CD4-positive, alpha-beta T cell treated with Interleukin-1 beta for 1 hour (primary cell): Measurements from ENCODE around the gene AJAP1.

Source experiments
- DNase-seq, 2 donors: peaks; one replicate each; pipeline ENCODE4 v3.0.0-alpha.2; 2020 to 2022

The AJAP1 gene

DNA sequence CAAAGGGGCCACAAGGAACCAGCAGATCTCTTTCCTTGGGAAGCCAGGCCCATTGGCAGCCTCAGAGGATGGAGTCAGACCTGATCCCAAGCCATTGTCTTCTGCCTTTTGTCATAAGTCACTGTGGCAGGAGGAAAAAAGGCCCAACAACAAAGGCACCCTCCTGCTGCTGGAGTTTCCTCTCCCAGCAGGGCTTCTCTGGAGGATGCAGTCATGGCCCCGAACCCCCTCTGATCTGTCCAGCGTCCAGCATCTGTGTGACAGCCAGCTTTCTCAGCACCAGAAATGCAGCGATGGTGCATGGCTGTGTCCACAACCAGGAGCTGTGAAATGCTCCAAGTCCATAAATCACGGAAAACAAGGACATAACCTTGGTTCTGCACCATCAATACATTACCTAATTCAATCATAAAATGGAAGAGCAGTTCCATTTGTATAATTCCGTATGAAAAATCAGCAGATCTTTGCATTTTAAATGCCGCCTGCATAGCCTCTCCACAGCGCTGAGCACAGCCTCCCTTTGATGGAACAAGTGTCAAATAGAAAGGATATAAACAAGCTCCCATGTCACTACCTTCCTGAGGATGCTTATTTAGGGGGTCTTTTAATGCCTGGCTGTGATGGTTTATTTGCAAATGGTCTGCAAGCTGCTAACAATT is 30.6 kb downstream of the AJAP1 start:
- no peak for DNase-seq

DNA sequence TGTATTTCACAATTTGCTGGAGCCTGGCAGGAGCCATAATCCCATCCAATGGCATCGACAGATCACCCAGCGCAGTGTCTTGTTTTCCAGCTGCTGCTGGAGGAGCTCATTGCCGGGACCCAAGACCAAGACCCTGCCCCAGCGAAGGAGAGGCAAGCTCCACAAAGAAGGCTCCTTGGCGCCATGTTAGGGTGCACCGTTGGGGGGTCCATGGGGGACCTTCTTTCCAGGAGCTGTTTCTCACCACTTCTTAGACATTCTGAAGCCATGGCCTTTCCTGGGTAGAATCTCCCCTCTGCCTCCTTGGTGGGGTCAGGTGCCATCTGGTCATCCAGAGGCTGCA is 31.1 kb downstream of the AJAP1 start:
- DNase-seq, result no peak

DNA sequence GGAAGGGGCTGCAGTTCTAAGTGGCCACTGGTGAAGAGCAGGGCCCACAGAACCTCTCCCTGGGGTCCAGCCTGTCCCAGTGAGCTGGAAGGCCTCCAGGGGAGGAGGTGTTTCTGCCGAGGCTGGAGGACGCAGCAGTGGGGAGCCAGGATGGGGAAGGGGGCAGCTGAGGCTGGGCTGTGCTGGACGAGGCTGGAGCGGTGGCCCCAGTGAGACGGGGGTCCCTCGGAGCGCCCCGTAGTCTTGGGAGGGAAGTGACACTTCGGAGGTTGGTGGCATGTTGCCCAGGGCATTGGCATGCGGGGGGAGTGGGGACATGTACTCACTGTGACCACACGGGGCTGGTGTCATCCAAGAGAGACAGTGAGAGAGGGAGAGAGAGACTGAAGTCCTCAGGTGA is 33.5 kb downstream of the AJAP1 start:
- no peak for DNase-seq

DNA sequence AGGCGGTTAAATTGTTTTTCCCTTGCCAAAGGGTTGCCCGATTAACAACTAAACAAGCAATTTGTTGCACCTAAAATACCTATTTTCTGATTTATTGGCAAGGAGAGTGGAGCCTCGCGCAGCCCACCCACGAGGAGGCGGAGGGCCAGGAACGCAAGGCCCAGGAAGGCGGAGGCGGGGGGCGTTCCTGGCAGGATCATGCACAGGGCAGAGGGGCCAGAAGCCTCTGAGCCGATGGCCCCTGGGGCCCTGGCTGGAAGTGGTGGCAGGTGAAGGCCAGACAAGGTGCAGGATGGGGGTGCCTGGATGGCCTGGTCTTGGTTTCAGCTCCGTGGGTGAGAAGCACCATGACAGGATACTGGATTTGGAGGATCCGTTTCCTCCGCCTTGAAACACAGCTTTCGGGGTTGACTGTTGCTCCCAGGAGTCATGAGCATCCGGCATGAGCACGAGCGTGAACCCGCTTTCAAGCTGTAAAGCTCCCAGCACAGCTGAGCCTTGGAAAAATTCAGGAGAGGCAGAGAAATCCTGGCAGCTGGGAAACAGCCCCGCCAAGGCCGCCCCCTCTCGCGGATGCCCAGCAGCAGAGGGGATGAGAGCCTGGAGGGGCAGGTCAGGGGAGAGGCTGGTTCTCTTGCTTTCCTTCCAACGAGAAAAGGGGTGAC is 35.0 kb downstream of the AJAP1 start:
- DNase-seq, result no peak

DNA sequence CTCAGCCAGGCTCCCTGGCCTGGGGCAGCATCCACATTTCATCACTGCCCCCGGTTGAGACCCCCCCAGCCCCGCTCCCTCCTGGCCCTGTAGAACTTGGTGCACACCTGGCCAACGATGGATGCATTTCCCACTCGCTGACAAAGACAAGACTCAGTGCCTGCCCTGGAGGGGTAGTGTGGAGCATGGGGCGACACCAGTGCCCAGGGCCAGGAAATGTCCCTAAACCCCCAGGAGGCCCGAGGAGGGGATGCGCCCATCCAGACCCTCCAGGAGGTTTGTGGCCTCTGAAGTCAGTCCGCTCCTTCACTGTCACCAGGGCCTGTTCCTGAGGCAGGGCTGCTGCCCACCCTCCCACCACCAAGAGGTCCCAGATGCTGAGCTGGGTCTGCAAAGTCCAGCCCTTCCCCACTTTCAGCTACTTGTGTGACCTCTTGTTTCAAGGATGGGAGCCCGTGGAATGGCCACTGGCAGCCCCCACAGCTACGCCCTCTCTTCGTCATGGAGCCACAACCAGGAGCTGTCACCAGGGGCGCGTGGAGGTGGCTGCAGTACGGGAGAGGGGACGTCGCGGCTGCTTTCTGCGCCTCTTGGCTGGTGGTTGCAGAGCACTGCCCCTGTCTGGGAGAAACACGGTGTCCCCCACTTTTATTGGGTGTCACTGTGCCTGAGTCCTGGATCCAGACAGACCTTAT is 35.7 kb downstream of the AJAP1 start:
- DNase-seq, result no peak

DNA sequence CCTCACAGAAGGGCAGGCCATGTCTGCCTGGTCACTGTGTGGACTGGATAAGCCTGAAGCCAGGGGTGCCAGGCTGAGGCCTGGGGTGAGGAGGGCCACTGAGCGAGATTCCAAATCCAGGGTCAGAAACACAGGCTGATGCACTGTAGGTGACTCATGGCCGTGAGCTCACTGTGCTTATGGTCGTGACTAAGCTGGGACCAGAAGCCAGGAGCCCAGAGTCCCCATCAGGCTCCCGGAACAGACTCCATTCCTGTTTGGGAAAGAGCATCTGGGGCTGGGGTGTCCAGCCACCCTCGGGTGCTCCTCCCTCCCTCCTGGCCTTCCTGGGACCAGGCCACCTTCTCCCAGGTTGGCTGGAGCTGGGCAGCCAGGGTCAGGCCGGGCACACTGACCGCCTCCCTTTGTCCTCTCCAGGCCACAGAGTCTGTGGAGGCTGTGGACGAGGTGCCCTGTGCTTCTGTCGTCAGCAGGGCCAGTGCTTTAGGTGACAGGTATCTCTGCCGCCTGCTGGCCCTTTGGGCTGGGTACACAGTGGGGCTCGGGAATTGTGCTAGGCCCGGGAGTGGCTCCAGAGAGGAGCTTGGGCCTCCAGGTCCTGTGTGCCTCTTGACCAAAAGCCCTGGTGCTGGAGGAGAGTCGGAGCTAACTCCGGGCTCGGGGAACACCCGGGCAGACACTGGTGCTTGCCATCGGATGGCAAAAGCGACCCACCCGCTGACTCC is 36.7 kb downstream of the AJAP1 start:
- DNase-seq, result no peak

DNA sequence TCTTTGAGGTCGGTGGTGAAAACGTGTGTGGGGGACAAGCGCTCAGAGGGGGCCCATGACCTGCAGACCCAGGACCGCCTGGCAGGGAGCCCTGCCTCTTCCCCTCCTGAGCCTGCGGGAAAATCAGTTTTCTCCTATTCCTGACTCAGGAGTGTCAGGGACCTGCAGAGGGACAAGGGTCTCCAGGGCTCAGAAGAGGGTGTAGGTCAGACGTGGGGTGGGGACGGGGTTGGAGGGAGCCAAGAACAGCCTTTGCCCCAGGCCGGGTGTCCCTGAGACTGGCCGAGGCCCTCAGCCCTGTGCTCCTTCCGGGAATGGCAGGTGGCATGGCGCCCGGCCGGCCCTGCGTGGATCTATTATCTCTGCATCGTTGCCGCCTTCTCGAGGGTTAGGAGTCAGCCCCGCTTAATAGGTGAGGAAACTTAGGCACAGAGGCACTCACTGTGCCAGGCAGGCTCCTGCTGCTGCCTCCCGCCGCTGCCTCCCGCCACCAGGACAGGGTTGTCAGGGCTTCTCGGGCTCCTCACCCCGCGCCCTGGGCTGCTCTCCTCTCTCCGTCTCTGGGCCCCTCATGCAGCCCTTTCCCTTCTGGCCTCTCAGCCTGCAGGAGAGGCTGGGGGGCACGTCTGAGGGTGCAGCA is 37.5 kb downstream of the AJAP1 start:
- no peak for DNase-seq

DNA sequence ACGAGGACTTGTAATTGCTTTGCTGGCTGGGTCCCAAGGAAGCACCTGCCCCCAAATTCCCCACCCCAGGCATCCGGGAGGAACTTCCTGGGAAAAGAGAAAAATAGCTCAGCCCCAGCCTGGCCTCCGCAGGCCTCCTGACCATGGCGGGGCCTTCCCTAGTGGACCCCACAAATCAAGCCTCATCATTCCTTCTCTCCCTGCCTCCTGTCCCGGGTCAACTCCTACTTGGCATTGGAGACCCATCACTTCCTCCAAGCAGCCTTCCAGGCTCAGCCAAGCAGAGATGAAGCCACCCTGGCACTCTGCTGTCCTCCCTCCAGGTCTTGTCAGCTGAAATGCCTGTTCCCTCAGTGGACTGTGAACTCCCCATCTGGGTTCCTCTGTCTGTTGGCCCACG is 38.0 kb downstream of the AJAP1 start:
- no peak for DNase-seq

DNA sequence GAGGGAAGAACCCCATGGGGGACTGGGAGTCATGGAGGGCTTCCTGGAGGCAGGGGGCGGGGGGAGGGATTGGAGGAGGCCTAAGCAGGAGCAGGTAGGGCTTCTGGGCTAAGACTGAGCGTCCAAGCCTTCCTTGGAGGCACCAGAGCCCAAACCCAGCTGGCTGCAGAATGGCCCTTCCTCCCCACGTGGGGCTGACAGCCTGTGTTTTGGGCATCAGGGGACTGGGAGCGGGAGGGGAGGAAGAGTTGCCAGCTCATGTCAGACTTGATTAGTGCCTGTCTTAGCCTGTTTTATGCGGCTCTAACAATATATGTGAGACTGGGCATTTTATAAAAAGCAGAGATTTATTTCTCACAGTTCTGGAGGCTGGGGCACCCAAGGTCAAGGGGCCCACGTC is 38.9 kb downstream of the AJAP1 start:
- no peak for DNase-seq

DNA sequence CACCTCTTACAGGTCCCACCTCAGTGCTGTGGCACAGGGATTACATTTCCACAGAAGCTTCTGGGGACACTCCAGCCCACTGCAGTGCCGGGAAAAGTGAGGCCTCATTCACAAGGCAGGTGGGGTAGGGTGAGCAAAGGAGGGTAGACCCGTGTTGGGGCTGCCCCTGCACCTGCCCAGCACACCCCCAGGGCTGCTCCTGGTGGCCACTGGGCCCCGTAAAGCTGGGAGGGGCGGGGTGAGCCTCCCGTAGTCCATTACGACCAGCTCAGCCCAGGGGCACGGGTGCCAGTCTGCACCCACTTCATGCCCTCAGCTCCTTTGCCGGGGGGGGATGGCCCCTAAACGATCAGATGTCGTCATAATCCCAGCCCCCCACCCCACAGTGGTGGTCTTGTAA is 39.5 kb downstream of the AJAP1 start:
- DNase-seq, result no peak

DNA sequence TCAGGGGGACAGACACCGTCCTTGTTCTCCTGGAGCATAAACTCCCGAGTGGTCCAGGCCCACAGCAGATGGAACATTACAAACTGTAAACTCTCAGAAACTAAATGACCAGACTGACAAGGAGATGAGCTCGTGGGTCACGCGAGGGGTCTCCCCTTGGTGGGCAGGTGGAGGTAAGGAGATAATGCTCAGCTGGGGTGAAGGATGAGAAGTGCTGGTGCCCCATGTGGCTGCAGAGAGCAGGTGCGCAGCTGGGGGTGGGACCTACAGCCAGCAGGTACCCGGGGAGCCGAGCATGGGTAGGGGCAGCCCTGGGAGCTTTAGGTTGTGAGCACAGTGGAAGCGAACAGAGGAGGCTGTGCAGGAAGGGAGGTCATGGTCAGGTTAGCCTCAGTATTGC is 40.1 kb downstream of the AJAP1 start:
- no peak for DNase-seq

DNA sequence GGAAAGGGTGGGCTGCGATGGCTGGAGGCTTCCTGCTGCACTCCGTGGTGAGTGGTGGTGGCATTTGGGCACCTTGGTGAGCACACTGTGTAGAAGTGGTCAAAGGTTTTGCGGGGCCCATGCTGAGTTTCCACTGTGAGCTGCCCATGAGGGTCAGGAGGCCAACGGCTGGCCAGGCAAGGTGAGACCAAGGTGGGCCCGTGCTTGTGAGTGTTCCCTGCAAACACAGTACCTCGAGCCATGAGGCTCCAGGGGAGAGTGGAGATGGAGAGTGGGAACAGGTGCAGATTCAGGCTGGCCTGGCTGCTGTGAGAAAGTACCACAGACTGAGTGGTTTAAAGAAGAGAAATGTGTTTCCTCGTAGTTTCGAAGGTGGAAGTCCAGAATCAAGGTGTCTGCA is 40.8 kb downstream of the AJAP1 start:
- DNase-seq, result no peak

DNA sequence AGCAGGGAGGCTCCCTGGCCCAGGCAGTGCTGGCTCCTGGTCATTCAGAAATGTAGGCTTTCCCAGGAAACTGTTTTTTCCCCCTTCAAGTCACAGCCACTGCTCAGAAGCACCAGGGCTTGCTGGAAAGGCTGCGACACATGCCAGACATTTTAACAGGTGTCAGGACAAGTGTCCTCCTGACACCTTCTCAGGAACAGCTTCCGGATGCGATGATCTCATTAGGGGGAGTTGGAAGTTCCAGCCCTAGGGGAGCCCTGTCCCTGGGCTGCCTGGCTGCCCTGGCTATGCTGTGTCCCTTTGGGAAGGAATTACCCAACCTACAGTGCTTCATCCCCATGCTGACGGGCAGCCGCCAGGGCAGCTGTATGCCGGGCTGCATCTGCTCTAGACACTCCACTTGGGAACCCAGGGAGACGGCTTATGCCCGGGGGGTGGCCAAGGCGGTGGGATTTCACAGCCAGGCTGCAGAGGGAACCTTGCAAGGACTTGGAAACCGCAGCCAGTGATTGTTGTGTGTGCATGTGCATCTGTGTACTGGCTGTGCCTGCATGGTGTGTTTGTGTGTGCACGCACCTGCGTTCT is 41.8 kb downstream of the AJAP1 start:
- no peak for DNase-seq

DNA sequence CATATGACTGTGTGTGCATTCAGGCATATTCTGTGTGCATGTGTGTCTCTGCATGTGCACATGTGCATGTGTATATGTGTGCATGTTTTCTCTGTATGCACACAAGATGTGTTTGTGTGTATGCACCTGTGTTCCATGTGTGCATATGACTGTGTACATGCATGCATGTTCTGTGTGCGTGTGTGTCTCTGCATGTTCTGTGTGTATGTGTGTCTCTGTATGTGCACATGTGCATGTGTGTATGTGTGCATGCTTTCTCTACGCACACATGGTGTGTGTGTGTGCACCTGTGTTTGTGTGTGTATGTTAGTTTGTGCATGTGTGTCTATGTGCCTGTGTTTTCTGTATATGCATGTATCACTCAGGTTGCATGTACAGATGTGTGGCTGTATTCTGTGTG is 42.3 kb downstream of the AJAP1 start:
- DNase-seq, result no peak

DNA sequence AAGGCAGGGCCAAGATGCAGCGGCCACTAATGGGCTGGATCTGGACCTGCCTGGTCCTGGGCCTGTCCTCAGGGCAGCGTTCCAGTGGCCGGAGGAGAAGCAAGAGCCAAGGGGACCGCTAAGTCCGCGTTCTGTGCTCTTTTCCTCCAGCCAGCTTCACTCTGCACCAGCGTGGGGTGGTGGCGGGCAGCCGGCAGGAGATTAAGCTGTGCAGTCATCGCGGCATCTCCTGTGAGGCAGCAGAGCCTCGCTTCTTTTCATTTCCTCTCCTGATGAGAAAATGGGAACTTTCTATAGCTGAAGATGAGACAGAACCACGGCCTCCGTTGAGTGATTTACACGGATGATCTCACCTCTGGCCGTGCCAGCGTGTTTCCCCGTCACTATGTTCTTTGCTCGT is 43.4 kb downstream of the AJAP1 start:
- no peak for DNase-seq

DNA sequence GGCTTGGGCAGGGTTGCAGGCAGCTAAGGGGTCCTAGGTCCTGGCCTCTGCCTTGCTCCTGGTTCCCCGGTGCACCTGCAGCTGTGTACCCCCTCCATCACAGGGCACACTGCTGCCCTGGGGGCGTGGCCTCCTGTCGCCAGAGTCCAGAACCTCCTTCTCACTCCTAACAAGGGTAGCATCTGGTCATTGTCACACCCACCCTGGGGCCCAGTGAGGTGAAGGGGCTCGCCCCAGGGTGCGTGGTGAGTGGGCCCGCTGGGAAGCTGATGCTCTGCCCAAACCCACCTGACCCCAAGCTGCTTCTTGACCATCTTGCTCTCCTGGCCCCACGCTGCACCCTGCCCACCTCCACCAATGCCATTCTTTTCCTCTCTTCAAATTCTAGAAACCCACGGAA is 44.5 kb downstream of the AJAP1 start:
- DNase-seq, result no peak

DNA sequence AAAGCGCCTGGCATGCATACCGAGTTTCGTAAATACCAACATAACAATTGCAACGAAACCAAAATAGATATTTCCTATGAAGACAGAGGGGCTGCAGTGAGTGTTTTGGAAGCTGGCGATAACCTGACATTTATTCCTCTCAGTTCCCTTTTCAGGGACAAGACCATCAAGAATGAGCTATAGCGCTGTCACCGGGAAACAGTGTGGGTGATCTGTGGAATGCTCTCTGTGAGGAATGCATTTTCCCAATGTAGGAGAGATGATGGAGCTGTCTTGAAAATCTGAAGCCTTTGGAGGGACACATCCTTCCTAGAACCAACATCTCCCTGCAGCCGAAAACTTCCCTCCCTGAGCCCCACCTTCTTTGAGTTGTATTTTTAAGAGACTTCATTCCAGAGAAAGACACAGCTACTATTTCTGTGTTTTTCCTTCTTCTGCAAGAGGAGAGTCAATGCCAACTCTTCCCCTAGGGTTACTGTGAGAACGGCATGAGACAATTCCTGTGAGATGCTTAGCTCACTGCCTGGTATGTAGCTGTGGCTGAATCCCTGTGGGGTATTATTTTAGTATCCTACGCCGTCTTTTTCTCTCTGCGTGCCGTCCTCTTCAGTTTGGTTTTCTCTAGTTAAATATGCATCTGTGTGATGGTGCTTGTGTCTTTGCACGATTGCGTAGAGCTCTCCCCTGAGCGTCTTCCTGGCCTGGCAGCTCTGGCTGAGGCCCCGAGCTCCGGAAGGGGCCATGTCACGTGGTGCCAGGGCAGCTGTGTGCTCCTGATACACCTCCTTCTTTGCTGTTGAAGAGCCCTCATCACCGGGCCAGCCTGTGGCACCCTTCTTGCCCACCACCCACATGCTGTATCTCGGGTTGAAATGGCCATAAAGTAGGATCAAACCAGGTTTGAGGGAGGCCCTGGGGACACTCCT is 45.2 kb downstream of the AJAP1 start:
- no peak for DNase-seq

DNA sequence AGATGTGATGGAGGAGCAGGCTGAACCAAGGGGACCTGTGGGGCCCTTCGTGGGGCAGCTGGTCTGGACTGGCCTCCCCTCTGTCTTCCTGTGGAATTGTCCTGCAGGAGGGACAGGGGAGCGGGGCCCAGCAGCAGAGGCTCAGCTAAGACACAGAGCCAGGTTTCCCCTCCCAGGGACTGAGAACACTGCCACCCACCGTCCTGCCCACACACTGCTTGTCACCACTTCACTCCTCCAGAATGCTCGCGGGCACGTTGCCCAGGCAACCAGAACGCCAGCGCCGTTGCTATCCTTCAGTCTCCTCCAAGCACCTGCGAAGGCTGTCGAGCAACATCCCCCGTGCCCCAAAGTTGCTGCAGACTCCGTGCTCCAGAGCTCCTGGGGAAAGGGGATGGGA is 46.4 kb downstream of the AJAP1 start:
- no peak for DNase-seq

DNA sequence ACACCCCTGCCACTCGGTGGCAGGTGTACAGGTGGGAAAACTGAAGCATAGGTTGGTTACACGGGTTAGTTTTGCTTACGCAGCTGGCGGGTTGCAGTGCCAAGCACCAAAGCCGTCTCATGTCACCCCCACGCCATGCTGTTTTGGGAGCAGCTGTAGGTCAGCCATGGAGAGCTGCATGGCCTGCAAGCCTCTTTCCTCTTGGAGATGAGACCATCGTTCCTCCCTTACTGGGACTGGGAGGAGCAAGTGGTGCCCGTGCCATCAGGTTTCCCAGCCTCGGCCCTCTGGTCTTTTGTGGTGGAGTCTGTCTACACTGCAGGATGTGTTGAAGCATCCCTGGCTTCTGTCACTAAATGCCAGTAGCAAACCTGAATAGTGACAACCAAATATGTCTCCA is 46.9 kb downstream of the AJAP1 start:
- no peak for DNase-seq

DNA sequence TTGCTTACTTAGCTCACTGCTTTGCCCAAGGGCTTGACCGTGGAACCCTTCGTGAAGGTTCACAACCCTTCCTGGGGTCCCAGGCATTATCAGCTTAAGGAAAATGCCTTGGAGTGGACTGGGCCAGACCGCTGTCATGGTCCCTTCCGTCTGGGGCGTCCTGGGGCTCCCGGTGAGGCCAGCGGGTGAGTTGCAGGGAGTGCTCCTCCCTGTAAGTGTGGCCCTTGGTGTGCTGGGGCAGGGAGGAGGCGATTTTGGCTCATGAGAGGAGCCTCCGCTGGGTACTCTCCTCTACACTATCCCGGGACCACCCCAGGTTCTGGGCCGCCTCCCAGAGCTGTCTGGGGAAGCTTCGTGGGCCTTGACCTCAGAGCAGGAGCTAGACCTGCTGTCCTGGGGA is 48.1 kb downstream of the AJAP1 start:
- DNase-seq, result no peak

DNA sequence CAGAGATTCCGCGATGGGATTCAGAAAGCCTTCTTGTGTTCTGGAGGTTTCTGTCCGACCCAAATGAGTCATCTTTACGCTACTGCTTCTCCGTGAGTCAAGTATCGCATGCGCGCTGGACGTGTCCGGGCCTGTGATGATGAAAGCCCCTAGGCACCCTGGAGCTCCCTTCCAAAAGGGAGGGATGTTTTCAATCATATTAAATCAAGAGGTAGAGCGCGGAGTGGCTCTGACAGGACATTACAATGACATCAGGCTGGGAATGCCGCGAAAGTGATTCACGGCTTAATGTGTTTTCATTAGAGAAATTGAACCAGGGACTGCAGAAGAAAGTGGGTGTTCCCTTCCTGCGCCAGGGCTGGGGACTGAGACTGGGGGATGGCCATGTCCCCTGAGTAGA is 48.5 kb downstream of the AJAP1 start:
- no peak for DNase-seq

DNA sequence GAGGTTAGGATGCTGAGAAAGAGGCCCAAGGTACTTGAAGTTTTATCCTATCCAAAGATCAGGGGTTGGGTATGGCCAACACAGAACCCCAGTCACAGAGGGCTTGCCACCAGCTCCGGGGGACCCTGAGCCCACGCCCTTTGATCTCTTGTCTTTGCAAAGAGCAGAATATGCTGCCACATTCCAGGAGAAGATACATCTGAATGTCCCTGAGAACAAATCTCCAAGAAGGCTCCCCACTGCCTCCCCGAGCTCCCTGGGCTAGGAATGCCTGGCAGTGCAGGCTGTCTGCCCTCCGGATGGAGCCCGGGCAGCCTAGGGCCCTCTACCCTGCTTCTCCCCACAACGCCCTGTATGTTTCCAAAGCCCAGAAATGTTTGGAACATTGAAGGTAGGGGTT is 49.2 kb downstream of the AJAP1 start:
- DNase-seq, result no peak
